Heart left ventricle (tissue), 16 donors: Measurements from ENCODE around the gene IFI27. TPM values are rescaled to one million over a fixed set of nuclear protein-coding genes. Genes with fewer than 3 reads are reported as not detected.

Source experiments
- ATAC-seq, 4 donors: fragments of 200-7000 bp; cut with Tn5 transposase; one replicate each; pipeline ENCODE4 v1.9.1; 2020 to 2022; ENCODE audit warnings: moderate library complexity in 4 of 4, mild to moderate bottlenecking in 3 of 4, moderate number of reproducible peaks in 1 of 4
- DNase-seq, 5 donors: peaks; one replicate each; pipeline ENCODE4 v3.0.0-alpha.2; 2020
- H3K27ac ChIP-seq, 12 donors: fragments of 200-600 bp; sonication (generic) in 4 of 12; one replicate each; pipeline versions ENCODE4 v1.5.0 to v1.8.0; 2016 to 2022; ENCODE audit warnings: mild to moderate bottlenecking in 2 of 12
- H3K27me3 ChIP-seq, 9 donors: fragments of 200-600 bp; sonication (generic) in 2 of 9; one replicate each; pipeline versions ENCODE4 v1.5.1 to v1.8.0; 2016 to 2022; ENCODE audit warnings: mild to moderate bottlenecking in 3 of 9
- H3K36me3 ChIP-seq, 9 donors: fragments of 200-600 bp; sonication (generic) in 2 of 9; one replicate each; pipeline versions ENCODE4 v1.5.0 to v1.8.0; 2018 to 2022; ENCODE audit warnings: mild to moderate bottlenecking in 2 of 9
- H3K4me1 ChIP-seq, 12 donors: fragments of 200-600 bp; sonication (generic) in 4 of 12; one replicate each; pipeline versions ENCODE4 v1.5.0 to v1.8.0; 2016 to 2022; ENCODE audit warnings: mild to moderate bottlenecking in 3 of 12
- H3K4me3 ChIP-seq, 12 donors: fragments of 200-600 bp; sonication (generic) in 4 of 12; one replicate each; pipeline versions ENCODE4 v1.5.0 to v1.8.0; 2017 to 2022; ENCODE audit warnings: mild to moderate bottlenecking in 9 of 12, moderate library complexity in 4 of 12
- H3K9me3 ChIP-seq, 12 donors: fragments of 200-600 bp; sonication (generic) in 4 of 12; one replicate each; pipeline versions ENCODE4 v1.5.0 to v1.8.0; 2016 to 2022; ENCODE audit warnings: mild to moderate bottlenecking in 1 of 12
- POLR2A ChIP-seq, 2 donors: fragments of 450-650 bp; IDR thresholded peaks; one replicate each; pipeline ENCODE4 v1.6.1; 2017; ENCODE audit warnings: antibody characterized with exemption in 2 of 2, mild to moderate bottlenecking in 2 of 2, moderate library complexity in 2 of 2
- WGBS, 4 donors: extraction: QIAGEN DNeasy Blood & Tissue Kit in 2 of 4; methylation state at CpG; one replicate each; pipeline versions ENCODE4 v1.1.5 to v1.1.7; 2013 to 2018; 5-methylcytosine and 5-hydroxymethylcytosine counted together
- intact Hi-C, 10 donors: fragments of 100-400 bp; cut with DNase I; formaldehyde crosslinking; loops; one replicate each; pipeline versions ENCODE4 v1.11.1 to v1.14.2; 2022
- polyA plus RNA-seq, 2 donors: library from polyadenylated mRNA; stranded (reverse); fragments of 200-250 nt; gene quantifications; one replicate each; pipeline ENCODE4 v1.2.3, GENCODE V29; 2013
- total RNA-seq, 9 donors: library from RNA; depleted of rRNA in 2 of 9; stranded (reverse); fragments of >200 nt in 2 of 9; fragmentation: NEBNext Ultra II Directional in 3 of 9; extraction: Animal tissue kit (Norgen Biotek cat#: 25700) in 3 of 9; gene quantifications; one replicate each; pipeline versions ENCODE4 v1.1.0 to v1.2.4, GENCODE V29; 2016 to 2023
- TF ChIP-seq, protein P1 (sequence below), 12 donors: fragments of 200-600 bp; sonication (generic) in 4 of 12; IDR thresholded peaks; one replicate each; pipeline versions ENCODE4 v1.5.0 to v1.8.0; 2018 to 2022; ENCODE audit warnings: antibody characterized with exemption in 12 of 12, mild to moderate bottlenecking in 5 of 12
- donor health status: ischemic (EF 13 %, LVEDD 7.1; RV severe dilation, severe dysfunction).
- donor health status: healthy with polysubstance abuse.
- donor health status: DM: no; HTN: yes; CAD: no.
- donor health status: DM: no; HTN: no; CAD: no.
- donor health status: ischemic (EF 25% LVEDD 6.9; RV normal size, moderate dysfunction).
- donor health status: ischemic (EF 25% LVEDD 5.7; RV mildly dilated, moderate dysfunction).
- donor health status: healthy.
- donor health status: DM: yes; HTN: yes; CAD: no.
- donor health status: ischemic (EF 35%, LVEDD 5.7; RV mildly dilated, moderate dysfunction).
- donor health status: nonischemic (EF 11% LVEDD 7.7; RV severe dilation, severe dysfunction).
- donor health status: DM: yes; HTN: yes; CAD: no.
- donor health status: PGD.
- donor health status: ischemic (EF 29% LVEDD 5.4; RV normal size, mild dysfunction).
- donor health status: nonischemic (EF 23%, LVEDD 6.1; RV moderate dilation, normal function).

Gene IFI27
- total and polyA plus RNA-seq, 11 donors, result 135 to 469 (median 262) TPM

DNA sequence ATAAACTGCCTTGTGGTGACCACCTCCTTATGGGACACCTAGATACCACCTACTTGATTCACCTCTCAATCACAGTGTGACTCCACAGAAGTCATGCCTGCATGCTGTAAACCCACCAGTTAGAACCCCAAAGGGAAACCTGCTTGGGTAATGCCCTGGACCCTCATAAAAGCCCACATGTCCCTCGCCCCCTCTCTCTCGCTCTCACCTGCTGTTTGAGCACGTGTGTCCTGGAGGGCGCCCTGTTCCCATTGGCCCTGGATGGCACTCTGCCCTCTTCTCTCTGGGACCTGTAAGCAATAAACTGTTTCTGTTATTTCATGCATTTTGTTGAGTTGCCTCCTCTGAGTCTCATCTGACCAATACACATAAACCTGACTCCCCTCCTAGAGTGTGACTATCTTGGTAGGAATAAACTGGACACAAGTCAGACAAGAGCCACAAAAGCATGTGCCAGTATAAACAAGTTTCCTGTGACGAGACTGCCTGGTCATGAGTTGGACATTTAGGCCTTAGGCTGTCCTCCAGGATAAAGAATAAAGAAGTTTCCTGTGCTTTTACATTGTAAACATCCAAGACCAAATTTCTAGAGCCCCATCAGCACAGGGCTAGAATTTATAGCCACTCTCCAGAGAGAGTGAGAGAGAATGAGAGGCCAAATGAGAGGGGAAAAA, 10.3 kb downstream of the IFI27 start:
- DNase-seq (no peak), ATAC-seq (peak in 2 of 4 donors; percentile 36 to 59)
- no peak overlapping the region for H3K27ac ChIP-seq
- 81 to 90% (median 87%) methylated on average over 5 of the region's 5 CpGs for WGBS, 4 donors
- H3K4me1 ChIP-seq, result peaks cover 0 to 3% (median 0%) of the 10 kb centered on the region in 12 donors
- TF ChIP-seq, protein P1, sequence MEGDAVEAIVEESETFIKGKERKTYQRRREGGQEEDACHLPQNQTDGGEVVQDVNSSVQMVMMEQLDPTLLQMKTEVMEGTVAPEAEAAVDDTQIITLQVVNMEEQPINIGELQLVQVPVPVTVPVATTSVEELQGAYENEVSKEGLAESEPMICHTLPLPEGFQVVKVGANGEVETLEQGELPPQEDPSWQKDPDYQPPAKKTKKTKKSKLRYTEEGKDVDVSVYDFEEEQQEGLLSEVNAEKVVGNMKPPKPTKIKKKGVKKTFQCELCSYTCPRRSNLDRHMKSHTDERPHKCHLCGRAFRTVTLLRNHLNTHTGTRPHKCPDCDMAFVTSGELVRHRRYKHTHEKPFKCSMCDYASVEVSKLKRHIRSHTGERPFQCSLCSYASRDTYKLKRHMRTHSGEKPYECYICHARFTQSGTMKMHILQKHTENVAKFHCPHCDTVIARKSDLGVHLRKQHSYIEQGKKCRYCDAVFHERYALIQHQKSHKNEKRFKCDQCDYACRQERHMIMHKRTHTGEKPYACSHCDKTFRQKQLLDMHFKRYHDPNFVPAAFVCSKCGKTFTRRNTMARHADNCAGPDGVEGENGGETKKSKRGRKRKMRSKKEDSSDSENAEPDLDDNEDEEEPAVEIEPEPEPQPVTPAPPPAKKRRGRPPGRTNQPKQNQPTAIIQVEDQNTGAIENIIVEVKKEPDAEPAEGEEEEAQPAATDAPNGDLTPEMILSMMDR (IDR thresholded peaks at IDR 0.05), result no peak
- TF ChIP-seq POLR2A (IDR thresholded peaks at IDR 0.05), result no peak
- peaks cover 0 to 24% (median 3%) of the 10 kb centered on the region in 12 donors for H3K9me3 ChIP-seq
- peaks cover 0 to 7% (median 0%) of the 10 kb centered on the region in 9 donors for H3K36me3 ChIP-seq
- no peaks in the 10 kb centered on the region for H3K27me3 ChIP-seq
- H3K4me3 ChIP-seq, result no peak overlapping the region
- intact Hi-C loops, result no loop called here

DNA sequence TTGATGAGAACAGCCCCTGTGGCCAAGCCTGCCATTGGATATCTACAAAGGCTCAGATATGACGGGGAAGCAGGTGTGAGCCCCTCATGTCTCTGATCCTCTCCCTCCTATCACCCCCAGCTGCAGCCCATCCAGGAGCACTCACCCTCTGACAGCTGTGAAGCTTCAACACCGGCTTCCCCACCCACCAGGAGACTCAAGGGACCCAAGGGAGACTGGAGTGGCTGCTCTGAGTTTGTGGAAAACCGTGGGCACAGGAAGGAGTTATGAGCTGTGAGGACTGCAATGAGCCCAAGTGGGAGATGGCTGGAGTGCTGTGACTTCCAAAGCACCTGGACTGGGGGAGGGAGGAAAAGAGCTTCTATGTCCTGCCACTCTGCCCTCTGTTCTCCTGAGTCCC, 10.9 kb downstream of the IFI27 start:
- H3K27ac ChIP-seq, result no peak overlapping the region

DNA sequence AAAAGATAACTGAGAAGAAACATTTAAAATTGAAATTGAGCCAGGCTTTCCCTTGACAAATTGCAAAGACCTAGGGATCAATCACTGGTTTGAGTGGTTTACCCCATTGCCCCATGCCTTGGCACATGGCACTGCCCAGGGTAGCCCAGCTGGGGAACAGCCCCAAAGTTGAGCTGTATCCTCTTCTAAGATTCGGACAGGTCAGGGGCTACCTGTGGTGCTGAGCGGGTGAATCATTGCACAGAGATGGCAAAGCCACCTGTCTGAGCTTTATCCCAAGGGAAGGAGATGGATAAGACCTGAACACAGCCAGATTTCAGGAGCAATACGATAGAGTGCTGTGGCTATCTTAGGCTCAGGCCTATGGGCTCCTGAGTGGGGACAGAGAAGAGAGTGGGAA, 11.9 kb downstream of the IFI27 start:
- 77 to 100% (median 92%) methylated on average over 3 of the region's 3 CpGs for WGBS, 4 donors
- TF ChIP-seq, protein P1 (IDR thresholded peaks at IDR 0.05), result no peak
- TF ChIP-seq POLR2A (IDR thresholded peaks at IDR 0.05), result no peak
- H3K36me3 ChIP-seq, result peaks cover 0 to 10% (median 0%) of the 10 kb centered on the region in 9 donors
- DNase-seq (peak in 2 of 5 donors; percentile 0 to 7), ATAC-seq (no peak)
- no peaks in the 10 kb centered on the region for H3K4me1 ChIP-seq
- intact Hi-C loops, result no loop called here
- no peaks in the 10 kb centered on the region for H3K27me3 ChIP-seq
- H3K9me3 ChIP-seq, result peaks cover 0 to 24% (median 3%) of the 10 kb centered on the region in 12 donors
- no peak overlapping the region for H3K4me3 ChIP-seq
- no peak overlapping the region for H3K27ac ChIP-seq

More for the DNA sequence above, 10.9 kb downstream of the IFI27 start:
- no peak overlapping the region for H3K4me3 ChIP-seq
- no peaks in the 10 kb centered on the region for H3K27me3 ChIP-seq
- intact Hi-C loops, result no loop called here
- no peak for TF ChIP-seq POLR2A (IDR thresholded peaks at IDR 0.05)
- TF ChIP-seq, protein P1 (IDR thresholded peaks at IDR 0.05), result no peak
- H3K9me3 ChIP-seq, result peaks cover 0 to 24% (median 3%) of the 10 kb centered on the region in 12 donors
- no peaks in the 10 kb centered on the region for H3K4me1 ChIP-seq
- DNase-seq (peak in 1 of 5 donors; percentile 43), ATAC-seq (peak in 2 of 4 donors; percentile 36 to 53)
- H3K36me3 ChIP-seq, result peaks cover 0 to 6% (median 0%) of the 10 kb centered on the region in 9 donors
- WGBS, 4 donors, result 38 to 53% (median 46%) methylated on average over 3 of the region's 3 CpGs

DNA sequence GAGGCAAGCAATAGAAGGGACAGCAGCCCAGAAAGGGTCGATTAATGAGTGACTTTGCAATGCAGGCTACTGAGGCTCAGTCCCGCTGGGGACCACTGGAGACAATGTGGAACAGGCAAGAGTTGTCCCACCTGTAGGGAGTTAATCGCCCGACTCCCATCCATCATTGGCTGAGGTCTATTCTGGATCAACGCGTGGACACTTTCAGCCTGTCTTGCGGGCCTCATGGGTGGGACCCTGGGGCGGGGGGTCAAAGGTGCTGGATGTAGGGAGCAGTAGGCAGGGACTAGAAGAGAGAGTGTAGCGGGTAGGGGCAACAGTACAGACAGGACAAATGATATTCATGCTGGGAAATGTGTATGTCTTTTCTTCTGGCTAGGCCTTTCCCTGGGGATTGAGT, 12.8 kb downstream of the IFI27 start:
- ATAC-seq, result no peak
- H3K9me3 ChIP-seq, result peaks cover 0 to 24% (median 3%) of the 10 kb centered on the region in 12 donors
- H3K36me3 ChIP-seq, result peaks cover 0 to 12% (median 0%) of the 10 kb centered on the region in 9 donors
- H3K4me3 ChIP-seq, result no peak overlapping the region
- DNase-seq, result peak in 1 of 5 donors; percentile 2
- peaks cover 0 to 1% (median 0%) of the 10 kb centered on the region in 12 donors for H3K4me1 ChIP-seq
- 92 to 94% (median 93%) methylated on average over 9 of the region's 9 CpGs for WGBS, 4 donors
- H3K27me3 ChIP-seq, result no peaks in the 10 kb centered on the region
- intact Hi-C loops, result no loop called here
- TF ChIP-seq POLR2A (IDR thresholded peaks at IDR 0.05), result no peak
- TF ChIP-seq, protein P1 (IDR thresholded peaks at IDR 0.05), result no peak
- no peak overlapping the region for H3K27ac ChIP-seq
